GM12801 (cell line): Measurements from ENCODE around the gene CALML3.

Experiments
- CTCF ChIP-seq: IDR thresholded peaks from one replicate; pipeline ENCODE4 v1.5.1; 2011; ENCODE audit warnings: control low read depth; ENCODE audit not compliant: insufficient read length; ENCODE audit errors: extremely low read depth

Gene CALML3

GRCh38 chr10:5561704-5562645, 37.2 kb downstream of the CALML3 start:
- no peak for TF ChIP-seq CTCF

GRCh38 chr10:5563321-5563961, 38.7 kb downstream of the CALML3 start:
- no peak for TF ChIP-seq CTCF

GRCh38 chr10:5563991-5564536, 39.3 kb downstream of the CALML3 start:
- no peak for TF ChIP-seq CTCF

GRCh38 chr10:5564537-5565204, 39.9 kb downstream of the CALML3 start:
- TF ChIP-seq CTCF: no peak

GRCh38 chr10:5565205-5565545, 40.4 kb downstream of the CALML3 start:
- TF ChIP-seq CTCF: no peak

- TF ChIP-seq CTCF: no peak
Observed at GRCh38 chr10:5565671-5566581, 41.2 kb downstream of the CALML3 start.
